B cell (primary cell): Measurements from ENCODE around the gene DHDDS. TPM values are rescaled to one million over a fixed set of nuclear protein-coding genes. Genes with fewer than 3 reads are reported as not detected.

Experiments used
- ATAC-seq: fragments of 200-7000 bp; cut with Tn5 transposase; one replicate; pipeline ENCODE4 v1.10.0; 2021; ENCODE audit warnings: low read depth, mild to moderate bottlenecking, moderate number of reproducible peaks, moderate library complexity
- CTCF ChIA-PET: fragments of 350-600 bp; sonication (Branson Sonifier 250); formaldehyde crosslinking; loops from one replicate; lab custom pipeline; 2021; ENCODE audit warnings: antibody characterized with exemption, inconsistent platforms; lab: Charles Lee
- POLR2A ChIA-PET: fragments of 350-600 bp; sonication (Branson Sonifier 250); formaldehyde crosslinking; loops from one replicate; lab custom pipeline; 2021; ENCODE audit warnings: antibody characterized with exemption; lab: Charles Lee
- DNase-seq: peaks from one replicate; pipeline ENCODE4 v3.0.0; 2013
- H2AFZ ChIP-seq: 2 replicates; pipeline ENCODE4 v1.6.1; 2012; ENCODE audit warnings: mild to moderate bottlenecking, low read depth, low read length; ENCODE audit not compliant: insufficient read depth, poor library complexity, severe bottlenecking
- H3K27ac ChIP-seq, 2 donors: 1 replicate in 1 of 2; 2 replicates in 1 of 2; pipeline ENCODE4 v1.5.1; 2012 to 2013; ENCODE audit warnings: low read length in 2 of 2, mild to moderate bottlenecking in 2 of 2, moderate library complexity in 1 of 2
- H3K27me3 ChIP-seq, 4 experiments: fragments of 200-600 bp in 1 of 4; sonication (generic) in 1 of 4; replicated peaks in 1 of 4; 1 replicate in 2 of 4; 2 replicates in 2 of 4; pipeline versions ENCODE4 v1.6.1 to v1.7.0; 2013 to 2016; ENCODE audit warnings: low read length in 3 of 4, mild to moderate bottlenecking in 2 of 4, mixed read lengths in 1 of 4, moderate library complexity in 1 of 4; ENCODE audit not compliant: insufficient read depth in 4 of 4, control insufficient read depth in 3 of 4; ENCODE audit errors: control extremely low read depth in 1 of 4
- H3K36me3 ChIP-seq, 2 experiments: replicated peaks in 1 of 2; 1 replicate in 1 of 2; 2 replicates in 1 of 2; pipeline versions ENCODE4 v1.6.1 to v1.7.1; 2013; ENCODE audit warnings: low read length in 1 of 2; ENCODE audit not compliant: insufficient read depth in 2 of 2, control insufficient read depth in 1 of 2; ENCODE audit errors: control extremely low read depth in 1 of 2, extremely low read depth in 1 of 2
- H3K4me1 ChIP-seq, 2 donors: fragments of 200-600 bp in 1 of 2; sonication (generic) in 1 of 2; 1 replicate in 1 of 2; 2 replicates in 1 of 2; pipeline versions ENCODE4 v1.5.1 to v1.6.1; 2013 to 2017; ENCODE audit warnings: low read length in 2 of 2; ENCODE audit not compliant: control insufficient read depth in 2 of 2, insufficient read depth in 2 of 2
- H3K4me2 ChIP-seq: replicated peaks from 2 replicates; pipeline ENCODE3; 2012; ENCODE audit warnings: mild to moderate bottlenecking, low read depth, low read length; ENCODE audit not compliant: poor library complexity, severe bottlenecking
- H3K4me3 ChIP-seq, 5 experiments: fragments of 200-600 bp in 1 of 5; sonication (generic) in 1 of 5; 1 replicate in 3 of 5; 2 replicates in 2 of 5; pipeline versions ENCODE4 v1.5.1 to v1.7.0; 2011 to 2016; ENCODE audit warnings: low read length in 4 of 5, mild to moderate bottlenecking in 4 of 5, low read depth in 2 of 5, control low read depth in 1 of 5, moderate library complexity in 1 of 5; ENCODE audit not compliant: insufficient read depth in 1 of 5; ENCODE audit errors: control extremely low read depth in 1 of 5, extremely low read depth in 1 of 5
- H3K79me2 ChIP-seq: fragments of 200-600 bp; sonication (generic); one replicate; pipeline ENCODE4 v1.6.0; 2016; ENCODE audit warnings: low read length; ENCODE audit not compliant: control insufficient read depth, insufficient read depth
- H3K9ac ChIP-seq: fragments of 200-600 bp; sonication (generic); 2 replicates; pipeline ENCODE4 v1.6.1; 2017; ENCODE audit warnings: mild to moderate bottlenecking, low read length, moderate library complexity
- H3K9me3 ChIP-seq, 3 donors: one replicate each; pipeline versions ENCODE4 v1.6.1 to v1.7.1; 2013; ENCODE audit warnings: low read length in 2 of 3; ENCODE audit not compliant: control insufficient read depth in 2 of 3, insufficient read depth in 1 of 3; ENCODE audit errors: control extremely low read depth in 1 of 3
- H4K20me1 ChIP-seq: 2 replicates; pipeline ENCODE4 v1.6.0; 2012; ENCODE audit warnings: mild to moderate bottlenecking, low read length; ENCODE audit not compliant: insufficient read depth, control insufficient read depth, poor library complexity, severe bottlenecking
- H3K27ac Mint-ChIP-seq: one replicate; pipeline ENCODE4 v1.8.0; 2021; ENCODE audit warnings: mixed read lengths
- H3K27me3 Mint-ChIP-seq: one replicate; pipeline ENCODE4 v1.8.0; 2021; ENCODE audit warnings: mixed read lengths
- H3K4me1 Mint-ChIP-seq: one replicate; pipeline ENCODE4 v1.8.0; 2021; ENCODE audit warnings: mixed read lengths
- H3K4me3 Mint-ChIP-seq: one replicate; pipeline ENCODE4 v1.8.0; 2021; ENCODE audit warnings: mixed read lengths
- H3K9me3 Mint-ChIP-seq: one replicate; pipeline ENCODE4 v1.8.0; 2022; ENCODE audit warnings: mixed read lengths; ENCODE audit not compliant: insufficient read depth
- EZH2 ChIP-seq: IDR thresholded peaks from 2 replicates; pipeline ENCODE4 v1.6.1; 2012; ENCODE audit warnings: borderline replicate concordance, low read depth, mild to moderate bottlenecking, moderate library complexity, low read length; ENCODE audit not compliant: insufficient read depth, poor library complexity, severe bottlenecking
- WGBS: methylation state at CpG from one replicate; pipeline ENCODE4 v1.1.5; 2013; ENCODE audit warnings: missing lambda C conversion rate; ENCODE audit not compliant: insufficient coverage; 5-methylcytosine and 5-hydroxymethylcytosine counted together
- intact Hi-C: fragments of 100-400 bp; cut with micrococcal nuclease; formaldehyde crosslinking; loops from one replicate; pipeline ENCODE4 v1.10.0; 2022
- polyA plus RNA-seq: library from polyadenylated mRNA; depleted of rRNA; stranded (reverse); fragments of >200 nt; gene quantifications from 2 replicates; pipeline ENCODE4 v1.2.3, GENCODE V29; 2012
- total RNA-seq, 2 donors: library from RNA; stranded (reverse); fragments of 120-200 nt in 1 of 2; gene quantifications; 1 replicate in 1 of 2; 2 replicates in 1 of 2; pipeline versions ENCODE4 v1.2.3 to v1.2.4, GENCODE V29; 2013 to 2022
- TF ChIP-seq, protein P1 (sequence below): fragments of 200-600 bp; IDR thresholded peaks from one replicate; pipeline ENCODE4 v1.8.0; 2022; ENCODE audit warnings: antibody characterized with exemption, mild to moderate bottlenecking

Gene DHDDS
- total and polyA plus RNA-seq, 2 donors (not counting 1 experiment from before 2014, with no cell fraction given) = 20.4 to 54.2 TPM

DNA sequence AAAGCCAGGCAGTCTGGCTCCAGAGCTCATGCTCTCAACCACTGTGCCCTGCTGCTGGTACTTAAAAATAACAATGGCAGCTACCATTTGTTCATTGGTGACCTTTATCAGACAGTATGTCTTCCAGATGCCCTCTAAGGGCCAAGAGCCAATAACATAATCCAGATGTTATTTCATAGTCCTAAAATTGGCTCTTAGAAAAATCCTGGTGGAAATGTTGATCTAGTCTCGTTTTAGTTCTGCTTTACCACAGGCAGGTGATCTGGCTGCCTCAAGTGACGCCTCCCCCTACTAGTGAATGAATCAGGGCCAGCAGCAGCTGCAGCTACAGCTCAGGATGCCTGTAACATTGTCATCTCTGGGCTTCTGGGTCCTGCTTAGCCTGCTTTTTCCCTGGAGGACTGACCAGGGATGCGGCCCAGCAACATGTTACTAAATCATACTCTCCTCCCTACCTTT lies 27.5 kb downstream of the DHDDS start:
- TF ChIP-seq, protein P1, sequence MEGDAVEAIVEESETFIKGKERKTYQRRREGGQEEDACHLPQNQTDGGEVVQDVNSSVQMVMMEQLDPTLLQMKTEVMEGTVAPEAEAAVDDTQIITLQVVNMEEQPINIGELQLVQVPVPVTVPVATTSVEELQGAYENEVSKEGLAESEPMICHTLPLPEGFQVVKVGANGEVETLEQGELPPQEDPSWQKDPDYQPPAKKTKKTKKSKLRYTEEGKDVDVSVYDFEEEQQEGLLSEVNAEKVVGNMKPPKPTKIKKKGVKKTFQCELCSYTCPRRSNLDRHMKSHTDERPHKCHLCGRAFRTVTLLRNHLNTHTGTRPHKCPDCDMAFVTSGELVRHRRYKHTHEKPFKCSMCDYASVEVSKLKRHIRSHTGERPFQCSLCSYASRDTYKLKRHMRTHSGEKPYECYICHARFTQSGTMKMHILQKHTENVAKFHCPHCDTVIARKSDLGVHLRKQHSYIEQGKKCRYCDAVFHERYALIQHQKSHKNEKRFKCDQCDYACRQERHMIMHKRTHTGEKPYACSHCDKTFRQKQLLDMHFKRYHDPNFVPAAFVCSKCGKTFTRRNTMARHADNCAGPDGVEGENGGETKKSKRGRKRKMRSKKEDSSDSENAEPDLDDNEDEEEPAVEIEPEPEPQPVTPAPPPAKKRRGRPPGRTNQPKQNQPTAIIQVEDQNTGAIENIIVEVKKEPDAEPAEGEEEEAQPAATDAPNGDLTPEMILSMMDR = no peak
- TF ChIP-seq EZH2 = no peak
- Mint-ChIP-seq H3K9me3 (no peaks in the 10 kb centered on the region), H3K27ac (no peak overlapping the region), H3K27me3 (no peaks in the 10 kb centered on the region), H3K4me1 (no peaks in the 10 kb centered on the region), H3K4me3 (no peak overlapping the region)
- 86% methylated on average over 3 of the region's 3 CpGs for WGBS
- Histone ChIP-seq H3K27ac (no peak overlapping the region), H3K9me3 (no peaks in the 10 kb centered on the region), H4K20me1 (no peaks in the 10 kb centered on the region), H2AFZ (no peak overlapping the region), H3K4me2 (no peak overlapping the region), H3K79me2 (no peaks in the 10 kb centered on the region), H3K9ac (no peak overlapping the region), H3K36me3 (peaks cover 16 to 49% of the 10 kb centered on the region in 2 experiments), H3K4me3 (no peak overlapping the region), H3K27me3 (no peaks in the 10 kb centered on the region), H3K4me1 (no peaks in the 10 kb centered on the region)
- intact Hi-C loops = no loop called here
- POLR2A ChIA-PET = no interaction called here
- no peak for ATAC-seq
- DNase-seq = no peak
- CTCF ChIA-PET = interaction anchor here (1.0 kb wide), 1 partner anchor 11 kb away, joined by 3 read pairs; no protein-coding TSS in a partner anchor

- DNase-seq (no peak), ATAC-seq (no peak)
- H3K36me3 ChIP-seq = peaks cover 1 to 45% of the 10 kb centered on the region in 2 experiments
- Mint-ChIP-seq H3K27ac (no peak overlapping the region), H3K27me3 (no peaks in the 10 kb centered on the region), H3K4me1 (peaks cover 30% of the 10 kb centered on the region), H3K9me3 (no peaks in the 10 kb centered on the region), H3K4me3 (no peak overlapping the region)
- intact Hi-C loops = no loop called here
- no peak overlapping the region for H3K4me3 ChIP-seq
- H3K27me3 ChIP-seq = no peaks in the 10 kb centered on the region
- H4K20me1 ChIP-seq = peaks cover 41% of the 10 kb centered on the region
- TF ChIP-seq EZH2 = no peak
- TF ChIP-seq, protein P1 = no peak
- POLR2A ChIA-PET = interaction anchor here (0.6 kb wide), 1 partner anchor 362 kb away, joined by 6 read pairs; no protein-coding TSS in a partner anchor
- H2AFZ ChIP-seq = no peak overlapping the region
- H3K4me1 ChIP-seq = peaks cover 26 to 30% of the 10 kb centered on the region in 2 donors
- H3K9ac ChIP-seq = no peak overlapping the region
- 99% methylated on average over 10 of the region's 10 CpGs for WGBS
- peaks cover 10% of the 10 kb centered on the region for H3K79me2 ChIP-seq
- CTCF ChIA-PET = interaction anchor here (1.5 to 3.8 kb wide), 3 partner anchors 8 to 53 kb away, joined by 3 to 23 read pairs (median 6); partner anchors contain the start of gene DHDDS
- no peaks in the 10 kb centered on the region for H3K9me3 ChIP-seq
- H3K27ac ChIP-seq = no peak overlapping the region
- H3K4me2 ChIP-seq = no peak overlapping the region
Observed at GRCh38 chr1:26468911-26469310, 36.8 kb downstream of the DHDDS start.
